Activated naive CD4-positive, alpha-beta T cell treated with anti-CD3 and anti-CD28 coated beads, Interleukin-2, amount 50 U/mL, for 24 hours (primary cell): ENCODE data around the gene SH2D1B.

Experiments
- H3K27ac Mint-ChIP-seq: one replicate; pipeline ENCODE4 v1.8.0; 2021; ENCODE audit warnings: mild to moderate bottlenecking, mixed read lengths
- H3K27me3 Mint-ChIP-seq: one replicate; pipeline ENCODE4 v1.8.0; 2021; ENCODE audit warnings: mixed read lengths
- H3K36me3 Mint-ChIP-seq: one replicate; pipeline ENCODE4 v1.8.0; 2021; ENCODE audit warnings: mixed read lengths
- H3K4me1 Mint-ChIP-seq: one replicate; pipeline ENCODE4 v1.8.0; 2021; ENCODE audit warnings: mixed read lengths
- H3K4me3 Mint-ChIP-seq: one replicate; pipeline ENCODE4 v1.8.0; 2021; ENCODE audit warnings: mild to moderate bottlenecking, mixed read lengths
- H3K9me3 Mint-ChIP-seq: one replicate; pipeline ENCODE4 v1.8.0; 2021; ENCODE audit warnings: mixed read lengths

Gene SH2D1B

GRCh38 chr1:162375463-162375862, 36.5 kb downstream of the SH2D1B start:
- Mint-ChIP-seq H3K36me3 (no peaks in the 10 kb centered on the region), H3K27me3 (peaks cover 2% of the 10 kb centered on the region), H3K4me1 (no peaks in the 10 kb centered on the region), H3K9me3 (no peaks in the 10 kb centered on the region), H3K27ac (no peak overlapping the region), H3K4me3 (no peak overlapping the region)

GRCh38 chr1:162374406-162374805, 37.5 kb downstream of the SH2D1B start:
- peaks cover 2% of the 10 kb centered on the region for H3K27me3 Mint-ChIP-seq
- no peak overlapping the region for H3K4me3 Mint-ChIP-seq
- no peaks in the 10 kb centered on the region for H3K9me3 Mint-ChIP-seq
- H3K36me3 Mint-ChIP-seq: no peaks in the 10 kb centered on the region
- H3K4me1 Mint-ChIP-seq: no peaks in the 10 kb centered on the region
- no peak overlapping the region for H3K27ac Mint-ChIP-seq

GRCh38 chr1:162373541-162374260, 38.2 kb downstream of the SH2D1B start:
- no peak overlapping the region for H3K27ac Mint-ChIP-seq
- no peaks in the 10 kb centered on the region for H3K9me3 Mint-ChIP-seq

GRCh38 chr1:162373072-162373427, 38.9 kb downstream of the SH2D1B start:
- H3K36me3 Mint-ChIP-seq: no peaks in the 10 kb centered on the region
- no peak overlapping the region for H3K27ac Mint-ChIP-seq
- H3K4me3 Mint-ChIP-seq: no peak overlapping the region
- H3K9me3 Mint-ChIP-seq: no peaks in the 10 kb centered on the region
- H3K27me3 Mint-ChIP-seq: peaks cover 2% of the 10 kb centered on the region
- no peaks in the 10 kb centered on the region for H3K4me1 Mint-ChIP-seq

More at GRCh38 chr1:162373541-162374260, 38.2 kb downstream of the SH2D1B start:
- Mint-ChIP-seq H3K4me3 (no peak overlapping the region), H3K27me3 (peaks cover 2% of the 10 kb centered on the region), H3K4me1 (no peaks in the 10 kb centered on the region), H3K36me3 (no peaks in the 10 kb centered on the region)

- Mint-ChIP-seq H3K27me3 (peaks cover 2% of the 10 kb centered on the region), H3K27ac (no peak overlapping the region), H3K9me3 (no peaks in the 10 kb centered on the region), H3K4me3 (no peak overlapping the region), H3K4me1 (no peaks in the 10 kb centered on the region), H3K36me3 (no peaks in the 10 kb centered on the region)
These were observed 39.5 kb downstream of the SH2D1B start for GRCh38 chr1:162372159-162373071.

GRCh38 chr1:162371611-162372010, 40.3 kb downstream of the SH2D1B start:
- H3K4me1 Mint-ChIP-seq: no peaks in the 10 kb centered on the region
- H3K9me3 Mint-ChIP-seq: no peaks in the 10 kb centered on the region
- no peaks in the 10 kb centered on the region for H3K36me3 Mint-ChIP-seq
- H3K27ac Mint-ChIP-seq: no peak overlapping the region
- H3K27me3 Mint-ChIP-seq: peaks cover 2% of the 10 kb centered on the region
- no peak overlapping the region for H3K4me3 Mint-ChIP-seq

- no peaks in the 10 kb centered on the region for H3K36me3 Mint-ChIP-seq
- no peak overlapping the region for H3K4me3 Mint-ChIP-seq
- no peak overlapping the region for H3K27ac Mint-ChIP-seq
- H3K4me1 Mint-ChIP-seq: no peaks in the 10 kb centered on the region
- H3K9me3 Mint-ChIP-seq: no peaks in the 10 kb centered on the region
- peaks cover 2% of the 10 kb centered on the region for H3K27me3 Mint-ChIP-seq
These were observed 41.2 kb downstream of the SH2D1B start for GRCh38 chr1:162370721-162371120.

GRCh38 chr1:162370161-162370560, 41.8 kb downstream of the SH2D1B start:
- Mint-ChIP-seq H3K9me3 (no peaks in the 10 kb centered on the region), H3K27me3 (peaks cover 2% of the 10 kb centered on the region), H3K36me3 (no peaks in the 10 kb centered on the region), H3K4me1 (no peaks in the 10 kb centered on the region), H3K27ac (no peak overlapping the region), H3K4me3 (no peak overlapping the region)

- Mint-ChIP-seq H3K36me3 (no peaks in the 10 kb centered on the region), H3K4me3 (no peak overlapping the region), H3K27me3 (peaks cover 2% of the 10 kb centered on the region), H3K27ac (no peak overlapping the region), H3K9me3 (no peaks in the 10 kb centered on the region), H3K4me1 (no peaks in the 10 kb centered on the region)
These were observed 42.4 kb downstream of the SH2D1B start for GRCh38 chr1:162369571-162369970.

GRCh38 chr1:162368451-162368850, 43.5 kb downstream of the SH2D1B start:
- Mint-ChIP-seq H3K4me1 (no peaks in the 10 kb centered on the region), H3K9me3 (no peaks in the 10 kb centered on the region), H3K4me3 (no peak overlapping the region), H3K27me3 (peaks cover 2% of the 10 kb centered on the region), H3K36me3 (no peaks in the 10 kb centered on the region), H3K27ac (no peak overlapping the region)

GRCh38 chr1:162367772-162368171, 44.2 kb downstream of the SH2D1B start:
- no peak overlapping the region for H3K27ac Mint-ChIP-seq
- no peaks in the 10 kb centered on the region for H3K9me3 Mint-ChIP-seq
- H3K27me3 Mint-ChIP-seq: peaks cover 2% of the 10 kb centered on the region
- H3K4me1 Mint-ChIP-seq: no peaks in the 10 kb centered on the region
- H3K4me3 Mint-ChIP-seq: no peak overlapping the region
- no peaks in the 10 kb centered on the region for H3K36me3 Mint-ChIP-seq

GRCh38 chr1:162367073-162367472, 44.9 kb downstream of the SH2D1B start:
- Mint-ChIP-seq H3K4me3 (no peak overlapping the region), H3K4me1 (no peaks in the 10 kb centered on the region), H3K27ac (no peak overlapping the region), H3K27me3 (no peaks in the 10 kb centered on the region), H3K36me3 (no peaks in the 10 kb centered on the region), H3K9me3 (no peaks in the 10 kb centered on the region)

- H3K4me1 Mint-ChIP-seq: no peaks in the 10 kb centered on the region
- no peaks in the 10 kb centered on the region for H3K9me3 Mint-ChIP-seq
These were observed 45.3 kb downstream of the SH2D1B start for GRCh38 chr1:162366671-162367070.

GRCh38 chr1:162366149-162366548, 45.8 kb downstream of the SH2D1B start:
- no peaks in the 10 kb centered on the region for H3K27me3 Mint-ChIP-seq
- H3K36me3 Mint-ChIP-seq: no peaks in the 10 kb centered on the region
- no peak overlapping the region for H3K4me3 Mint-ChIP-seq
- no peak overlapping the region for H3K27ac Mint-ChIP-seq
- H3K9me3 Mint-ChIP-seq: no peaks in the 10 kb centered on the region
- no peaks in the 10 kb centered on the region for H3K4me1 Mint-ChIP-seq

More at GRCh38 chr1:162366671-162367070, 45.3 kb downstream of the SH2D1B start:
- Mint-ChIP-seq H3K27ac (no peak overlapping the region), H3K4me3 (no peak overlapping the region), H3K36me3 (no peaks in the 10 kb centered on the region), H3K27me3 (no peaks in the 10 kb centered on the region)

GRCh38 chr1:162365284-162366020, 46.5 kb downstream of the SH2D1B start:
- no peaks in the 10 kb centered on the region for H3K36me3 Mint-ChIP-seq
- no peaks in the 10 kb centered on the region for H3K27me3 Mint-ChIP-seq
- no peaks in the 10 kb centered on the region for H3K9me3 Mint-ChIP-seq
- H3K27ac Mint-ChIP-seq: no peak overlapping the region
- H3K4me1 Mint-ChIP-seq: no peaks in the 10 kb centered on the region
- no peak overlapping the region for H3K4me3 Mint-ChIP-seq

- no peaks in the 10 kb centered on the region for H3K9me3 Mint-ChIP-seq
- H3K27me3 Mint-ChIP-seq: no peaks in the 10 kb centered on the region
- H3K27ac Mint-ChIP-seq: no peak overlapping the region
- H3K4me1 Mint-ChIP-seq: no peaks in the 10 kb centered on the region
- no peaks in the 10 kb centered on the region for H3K36me3 Mint-ChIP-seq
- no peak overlapping the region for H3K4me3 Mint-ChIP-seq
These were observed 47.4 kb downstream of the SH2D1B start for GRCh38 chr1:162364498-162364897.
